ENCODE measurements around the gene MS4A3.

The MS4A3 gene

GRCh38 chr11:60059052-60059451 lies 2.6 kb downstream of the MS4A3 start:
- no peaks in the 10 kb centered on the region for H3K36me3 ChIP-seq (replicated peaks; ENCODE audit: insufficient read depth, low read length)
- no peaks in the 10 kb centered on the region for H3K9me2 ChIP-seq (replicated peaks; ENCODE audit: insufficient read depth, low read length)
- H2AFZ ChIP-seq (ENCODE audit: low read length) = no peak overlapping the region

GRCh38 chr11:60059521-60060240 lies 3.2 kb downstream of the MS4A3 start:
- H3K79me2 ChIP-seq (ENCODE audit: low read length) = no peaks in the 10 kb centered on the region
- H3K9me2 ChIP-seq (replicated peaks; ENCODE audit: insufficient read depth, low read length) = no peaks in the 10 kb centered on the region
- no peaks in the 10 kb centered on the region for H3K36me3 ChIP-seq (replicated peaks; ENCODE audit: insufficient read depth, low read length)
- no peak overlapping the region for H3K9ac ChIP-seq (ENCODE audit: low read length)
- no peaks in the 10 kb centered on the region for H4K20me1 ChIP-seq (ENCODE audit: insufficient read depth, low read length)
- no peaks in the 10 kb centered on the region for H3K9me3 ChIP-seq (replicated peaks; ENCODE audit: insufficient read depth, low read length)
- H3K4me3 ChIP-seq (ENCODE audit: low read length) = no peak overlapping the region
- no peak for DNase-seq
- TF ChIP-seq EZH2 (optimal IDR thresholded peaks at IDR 0.05; ENCODE audit: low read depth, low read length) (no peak), EZH2phosphoT487 (IDR thresholded peaks at IDR 0.05; ENCODE audit: low read length) (no peak)
- H3K27me3 ChIP-seq (replicated peaks; ENCODE audit: insufficient read depth, low read length) = no peaks in the 10 kb centered on the region
- no peaks in the 10 kb centered on the region for H3F3A ChIP-seq (ENCODE audit: insufficient read depth, low read length)
- no peak overlapping the region for H3K4me2 ChIP-seq (ENCODE audit: low read depth, low read length)
- H3K27ac ChIP-seq (ENCODE audit: low read length) = no peak overlapping the region
- no peaks in the 10 kb centered on the region for H3K4me1 ChIP-seq (ENCODE audit: low read length)
- H2AFZ ChIP-seq (ENCODE audit: low read length) = no peak overlapping the region

More at GRCh38 chr11:60059052-60059451, 2.6 kb downstream of the MS4A3 start:
- DNase-seq = no peak
- no peaks in the 10 kb centered on the region for H3K79me2 ChIP-seq (ENCODE audit: low read length)
- H3K4me1 ChIP-seq (ENCODE audit: low read length) = no peaks in the 10 kb centered on the region
- no peak for TF ChIP-seq EZH2 (optimal IDR thresholded peaks at IDR 0.05; ENCODE audit: low read depth, low read length)
- no peak for TF ChIP-seq EZH2phosphoT487 (IDR thresholded peaks at IDR 0.05; ENCODE audit: low read length)
- TF ChIP-seq CTCF (IDR thresholded peaks at IDR 0.05; ENCODE audit: low read length) = no peak
- no peaks in the 10 kb centered on the region for H3F3A ChIP-seq (ENCODE audit: insufficient read depth, low read length)
- no peak overlapping the region for H3K9ac ChIP-seq (ENCODE audit: low read length)
- H3K4me2 ChIP-seq (ENCODE audit: low read depth, low read length) = no peak overlapping the region
- no peaks in the 10 kb centered on the region for H4K20me1 ChIP-seq (ENCODE audit: insufficient read depth, low read length)
- H3K9me3 ChIP-seq (replicated peaks; ENCODE audit: insufficient read depth, low read length) = no peaks in the 10 kb centered on the region
- no peak overlapping the region for H3K27ac ChIP-seq (ENCODE audit: low read length)
- no peak overlapping the region for H3K4me3 ChIP-seq (ENCODE audit: low read length)
- H3K27me3 ChIP-seq (replicated peaks; ENCODE audit: insufficient read depth, low read length) = no peaks in the 10 kb centered on the region

- no peak overlapping the region for H3K27ac ChIP-seq (ENCODE audit: low read length)
- no peaks in the 10 kb centered on the region for H3F3A ChIP-seq (ENCODE audit: insufficient read depth, low read length)
- H3K4me2 ChIP-seq (ENCODE audit: low read depth, low read length) = no peak overlapping the region
- DNase-seq = no peak
- TF ChIP-seq EZH2phosphoT487 (IDR thresholded peaks at IDR 0.05; ENCODE audit: low read length) (no peak), EZH2 (optimal IDR thresholded peaks at IDR 0.05; ENCODE audit: low read depth, low read length) (no peak), CTCF (IDR thresholded peaks at IDR 0.05; ENCODE audit: low read length) (no peak)
- no peaks in the 10 kb centered on the region for H3K9me2 ChIP-seq (replicated peaks; ENCODE audit: insufficient read depth, low read length)
- H3K36me3 ChIP-seq (replicated peaks; ENCODE audit: insufficient read depth, low read length) = no peaks in the 10 kb centered on the region
- no peaks in the 10 kb centered on the region for H3K79me2 ChIP-seq (ENCODE audit: low read length)
- H2AFZ ChIP-seq (ENCODE audit: low read length) = no peak overlapping the region
- H3K4me1 ChIP-seq (ENCODE audit: low read length) = no peaks in the 10 kb centered on the region
- no peaks in the 10 kb centered on the region for H4K20me1 ChIP-seq (ENCODE audit: insufficient read depth, low read length)
- no peak overlapping the region for H3K9ac ChIP-seq (ENCODE audit: low read length)
- no peaks in the 10 kb centered on the region for H3K9me3 ChIP-seq (replicated peaks; ENCODE audit: insufficient read depth, low read length)
- H3K27me3 ChIP-seq (replicated peaks; ENCODE audit: insufficient read depth, low read length) = no peaks in the 10 kb centered on the region
- no peak overlapping the region for H3K4me3 ChIP-seq (ENCODE audit: low read length)
Measured at GRCh38 chr11:60064111-60064510, 7.6 kb downstream of the MS4A3 start.

GRCh38 chr11:60065801-60066200 lies 9.3 kb downstream of the MS4A3 start:
- no peak overlapping the region for H3K9ac ChIP-seq (ENCODE audit: low read length)
- H3K9me3 ChIP-seq (replicated peaks; ENCODE audit: insufficient read depth, low read length) = no peaks in the 10 kb centered on the region

More at GRCh38 chr11:60065801-60066200, 9.3 kb downstream of the MS4A3 start:
- H3K79me2 ChIP-seq (ENCODE audit: low read length) = no peaks in the 10 kb centered on the region
- no peaks in the 10 kb centered on the region for H4K20me1 ChIP-seq (ENCODE audit: insufficient read depth, low read length)
- no peak for DNase-seq
- H3K4me2 ChIP-seq (ENCODE audit: low read depth, low read length) = no peak overlapping the region
- no peak overlapping the region for H3K27ac ChIP-seq (ENCODE audit: low read length)
- H3K4me3 ChIP-seq (ENCODE audit: low read length) = no peak overlapping the region
- no peaks in the 10 kb centered on the region for H3K27me3 ChIP-seq (replicated peaks; ENCODE audit: insufficient read depth, low read length)
- TF ChIP-seq EZH2phosphoT487 (IDR thresholded peaks at IDR 0.05; ENCODE audit: low read length) = no peak
- no peak for TF ChIP-seq CTCF (IDR thresholded peaks at IDR 0.05; ENCODE audit: low read length)
- TF ChIP-seq EZH2 (optimal IDR thresholded peaks at IDR 0.05; ENCODE audit: low read depth, low read length) = no peak
- H2AFZ ChIP-seq (ENCODE audit: low read length) = no peak overlapping the region
- no peaks in the 10 kb centered on the region for H3K9me2 ChIP-seq (replicated peaks; ENCODE audit: insufficient read depth, low read length)
- no peaks in the 10 kb centered on the region for H3K4me1 ChIP-seq (ENCODE audit: low read length)
- H3F3A ChIP-seq (ENCODE audit: insufficient read depth, low read length) = no peaks in the 10 kb centered on the region
- H3K36me3 ChIP-seq (replicated peaks; ENCODE audit: insufficient read depth, low read length) = no peaks in the 10 kb centered on the region
